Stimulated activated CD4-positive, alpha-beta T cell treated with anti-CD3 and anti-CD28 coated beads, Interleukin-2, amount 100 ng/mL, for 24 hours (primary cell): Measurements from ENCODE around the gene KCNH2.
"Not testable (repeated sequence)": the region's sequence is repeated elsewhere in the genome, so short reads cannot be mapped to it uniquely, and the experiment has no call there.

Experiments used
- DNase-seq, 2 donors: peaks; one replicate each; pipeline ENCODE4 v3.0.0-alpha.2; 2020

Gene KCNH2, protein sequence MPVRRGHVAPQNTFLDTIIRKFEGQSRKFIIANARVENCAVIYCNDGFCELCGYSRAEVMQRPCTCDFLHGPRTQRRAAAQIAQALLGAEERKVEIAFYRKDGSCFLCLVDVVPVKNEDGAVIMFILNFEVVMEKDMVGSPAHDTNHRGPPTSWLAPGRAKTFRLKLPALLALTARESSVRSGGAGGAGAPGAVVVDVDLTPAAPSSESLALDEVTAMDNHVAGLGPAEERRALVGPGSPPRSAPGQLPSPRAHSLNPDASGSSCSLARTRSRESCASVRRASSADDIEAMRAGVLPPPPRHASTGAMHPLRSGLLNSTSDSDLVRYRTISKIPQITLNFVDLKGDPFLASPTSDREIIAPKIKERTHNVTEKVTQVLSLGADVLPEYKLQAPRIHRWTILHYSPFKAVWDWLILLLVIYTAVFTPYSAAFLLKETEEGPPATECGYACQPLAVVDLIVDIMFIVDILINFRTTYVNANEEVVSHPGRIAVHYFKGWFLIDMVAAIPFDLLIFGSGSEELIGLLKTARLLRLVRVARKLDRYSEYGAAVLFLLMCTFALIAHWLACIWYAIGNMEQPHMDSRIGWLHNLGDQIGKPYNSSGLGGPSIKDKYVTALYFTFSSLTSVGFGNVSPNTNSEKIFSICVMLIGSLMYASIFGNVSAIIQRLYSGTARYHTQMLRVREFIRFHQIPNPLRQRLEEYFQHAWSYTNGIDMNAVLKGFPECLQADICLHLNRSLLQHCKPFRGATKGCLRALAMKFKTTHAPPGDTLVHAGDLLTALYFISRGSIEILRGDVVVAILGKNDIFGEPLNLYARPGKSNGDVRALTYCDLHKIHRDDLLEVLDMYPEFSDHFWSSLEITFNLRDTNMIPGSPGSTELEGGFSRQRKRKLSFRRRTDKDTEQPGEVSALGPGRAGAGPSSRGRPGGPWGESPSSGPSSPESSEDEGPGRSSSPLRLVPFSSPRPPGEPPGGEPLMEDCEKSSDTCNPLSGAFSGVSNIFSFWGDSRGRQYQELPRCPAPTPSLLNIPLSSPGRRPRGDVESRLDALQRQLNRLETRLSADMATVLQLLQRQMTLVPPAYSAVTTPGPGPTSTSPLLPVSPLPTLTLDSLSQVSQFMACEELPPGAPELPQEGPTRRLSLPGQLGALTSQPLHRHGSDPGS

DNA sequence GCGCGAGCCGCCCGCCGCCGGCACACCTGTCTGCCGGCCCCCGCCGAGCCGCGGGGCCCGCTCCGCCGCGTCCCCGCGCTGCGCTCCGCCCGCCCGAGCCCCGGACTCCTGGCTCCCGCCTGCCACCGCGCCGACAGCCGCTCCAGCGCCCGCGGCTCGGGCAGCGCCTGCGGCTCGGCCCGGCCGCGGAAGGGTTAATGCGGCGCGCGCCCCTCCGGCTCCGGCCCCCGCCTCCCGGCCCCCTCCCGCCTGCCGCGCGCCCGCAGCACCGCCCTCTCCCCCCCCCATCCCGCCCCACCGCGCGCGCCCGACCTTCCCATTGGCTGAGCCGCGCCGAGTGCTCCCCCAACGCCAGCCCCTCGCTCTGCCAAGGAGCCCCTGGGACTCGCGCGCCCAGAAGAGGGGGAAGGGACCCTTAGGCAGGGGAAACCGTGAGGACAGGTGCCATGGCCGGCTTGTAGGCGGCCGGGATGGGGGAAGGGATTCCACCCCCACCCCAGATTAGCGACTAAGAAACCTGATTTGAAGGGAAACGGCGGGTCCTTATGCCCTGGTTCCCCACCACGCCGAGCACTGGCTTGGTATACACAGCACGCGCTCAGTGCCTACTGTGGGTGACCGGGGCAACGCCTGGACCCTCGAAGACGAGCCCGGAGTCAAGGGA, at the start of gene KCNH2:
Gene KCNH2, minus strand, starts transcription at position 196 of the 664 bp plus-strand sequence. CDS start 408 bp downstream, outside the sequence.
- DNase-seq = peak; percentile 42 to 47

DNA sequence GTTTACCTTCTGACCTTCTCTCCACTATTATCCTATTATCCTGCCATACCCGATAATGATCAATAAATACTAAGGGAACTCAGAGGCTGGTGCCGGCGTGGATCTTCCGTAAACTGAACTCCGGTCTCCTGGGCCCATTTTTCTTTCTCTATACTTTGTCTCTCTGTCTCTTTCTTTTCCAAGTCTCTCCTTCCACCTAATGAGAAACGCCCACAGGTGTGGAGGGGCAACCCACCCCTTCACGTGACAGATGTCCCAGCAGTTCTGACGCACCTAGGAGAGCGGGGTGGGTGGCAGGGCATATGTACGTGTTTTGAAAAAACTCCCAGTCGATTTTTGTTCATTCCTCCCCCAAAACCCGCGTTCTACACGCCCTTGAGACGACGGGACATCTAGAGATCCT, 49.6 kb upstream of the KCNH2 start:
- not testable (repeated sequence) for DNase-seq

DNA sequence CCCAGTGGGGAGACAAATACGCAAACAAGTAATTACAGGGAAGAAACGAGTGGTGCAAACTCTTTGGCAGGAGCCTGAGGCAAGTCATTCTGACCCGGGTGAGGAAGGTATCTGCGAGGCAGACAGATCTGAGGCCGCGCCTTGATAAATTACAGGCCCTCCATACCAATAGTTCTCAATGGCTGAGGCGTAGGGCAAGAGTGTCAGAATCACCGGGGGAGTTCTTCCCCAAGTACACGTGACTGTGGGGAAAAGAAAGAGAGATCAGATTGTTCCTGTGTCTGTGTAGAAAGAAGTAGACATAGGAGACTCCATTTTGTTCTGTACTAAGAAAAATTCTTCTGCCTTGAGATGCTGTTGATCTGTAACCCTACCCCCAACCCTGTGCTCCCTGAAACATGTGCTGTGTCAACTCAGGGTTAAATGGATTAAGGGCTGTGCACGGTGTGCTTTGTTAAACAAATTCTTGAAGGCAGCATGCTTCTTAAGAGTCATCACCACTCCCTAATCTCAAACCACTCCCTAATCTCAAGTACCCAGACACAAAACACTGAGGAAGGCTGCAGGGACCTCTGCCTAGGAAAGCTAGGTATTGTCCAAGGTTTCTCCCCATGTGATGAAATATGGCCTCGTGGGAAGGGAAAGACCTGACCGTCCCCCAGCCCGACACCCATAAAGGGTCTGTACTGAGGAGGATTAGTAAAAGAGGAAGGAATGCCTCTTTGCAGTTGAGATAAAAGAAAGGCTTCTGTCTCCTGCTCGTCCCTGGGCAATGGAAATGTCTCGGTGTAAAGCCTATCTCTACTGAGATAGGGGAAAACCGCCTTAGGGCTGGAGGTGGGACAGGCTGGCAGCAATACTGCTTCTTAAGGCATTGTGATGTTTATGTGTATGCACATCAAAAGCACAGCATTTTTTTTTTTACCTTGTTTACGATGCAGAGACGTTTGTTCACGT, 48.9 kb upstream of the KCNH2 start:
- DNase-seq = not testable (repeated sequence)

DNA sequence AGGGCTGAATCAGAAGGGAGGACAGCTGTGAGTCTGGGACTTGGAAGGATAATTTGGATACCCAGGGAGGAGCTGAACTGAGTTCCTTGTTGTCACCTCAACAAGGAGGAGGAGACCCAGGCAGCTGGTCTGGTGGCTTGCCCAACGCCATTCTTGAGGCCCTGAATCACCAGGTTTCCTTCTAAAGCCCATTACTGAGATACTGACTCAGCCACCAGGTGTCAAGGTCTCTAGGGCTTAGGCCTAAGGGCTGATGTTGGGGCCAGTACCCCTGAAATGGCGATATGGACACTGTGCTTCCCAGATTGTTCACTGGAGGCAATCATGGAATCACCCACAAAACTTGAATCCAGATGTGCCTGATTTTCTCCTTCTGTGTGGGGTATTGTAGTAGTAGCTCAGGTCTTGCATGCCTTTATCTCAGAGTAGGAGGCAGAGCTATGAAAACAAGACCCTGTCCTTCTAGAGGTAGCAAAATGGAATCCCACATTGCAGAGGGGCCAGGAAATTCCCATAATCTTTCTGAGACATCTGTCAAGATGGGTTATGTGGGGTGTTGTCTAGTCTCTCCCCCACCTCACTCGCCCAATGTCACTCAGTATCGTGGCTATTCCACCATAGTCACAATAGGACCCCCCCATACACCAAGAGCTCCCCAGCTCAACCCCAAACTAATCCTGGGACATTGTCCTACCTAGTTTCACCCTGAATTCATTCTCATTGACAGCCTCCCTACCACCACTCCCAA, 48.0 kb upstream of the KCNH2 start:
- DNase-seq = no peak

DNA sequence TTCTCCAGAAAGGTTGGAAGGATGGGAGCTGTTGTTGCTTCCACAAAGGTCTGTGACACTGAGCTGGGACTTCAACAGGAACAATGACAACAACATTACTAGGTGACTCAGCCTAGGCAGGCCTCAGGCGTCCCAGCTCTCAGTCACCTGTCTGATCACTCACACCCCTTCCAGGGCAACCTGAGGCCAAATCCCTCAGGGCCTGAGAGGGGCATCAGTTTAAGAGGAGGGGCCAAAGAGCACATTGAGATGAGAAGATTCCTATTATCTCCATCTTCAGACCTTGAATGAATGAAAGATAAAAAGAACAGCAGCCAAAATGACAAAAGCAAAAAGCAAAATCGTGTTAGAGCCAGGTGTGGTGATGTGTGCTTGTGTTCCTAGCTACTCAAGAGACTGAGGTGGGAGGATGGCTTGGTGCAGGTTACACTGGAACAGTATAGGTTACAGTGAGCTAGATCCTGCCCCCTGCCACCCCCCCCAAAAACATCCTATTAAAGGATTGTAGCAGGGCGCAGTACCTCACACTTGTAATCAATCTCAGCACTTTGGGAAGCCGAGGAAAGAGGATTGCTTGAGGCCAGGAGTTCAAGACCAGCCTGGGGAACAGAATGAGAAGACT, 46.4 kb upstream of the KCNH2 start, which contains the start of gene ATG9B:
Gene ATG9B, minus strand, starts transcription at position 60 of the 622 bp plus-strand sequence. CDS start 71 bp downstream, outside the sequence.
- no peak for DNase-seq

DNA sequence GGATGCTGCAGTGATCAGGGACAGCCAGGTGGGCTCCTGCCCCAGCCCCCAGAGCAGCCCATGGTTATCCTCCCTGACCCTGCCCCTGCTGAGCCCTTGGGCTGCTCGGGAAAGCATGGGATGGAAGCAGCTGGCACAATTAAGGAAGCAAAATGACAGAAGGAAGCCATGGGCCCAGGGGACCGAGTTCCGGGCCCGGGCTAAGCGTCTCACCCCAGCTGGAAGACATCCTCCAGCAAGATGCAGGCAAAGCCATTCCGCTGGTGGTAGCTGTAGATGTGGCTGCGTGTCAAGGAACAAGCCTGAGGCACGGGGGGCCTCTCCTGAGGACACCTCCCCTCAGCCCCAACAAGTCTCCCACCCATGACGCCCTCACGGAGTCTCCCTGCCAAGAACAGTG, 45.1 kb upstream of the KCNH2 start:
- DNase-seq = no peak

DNA sequence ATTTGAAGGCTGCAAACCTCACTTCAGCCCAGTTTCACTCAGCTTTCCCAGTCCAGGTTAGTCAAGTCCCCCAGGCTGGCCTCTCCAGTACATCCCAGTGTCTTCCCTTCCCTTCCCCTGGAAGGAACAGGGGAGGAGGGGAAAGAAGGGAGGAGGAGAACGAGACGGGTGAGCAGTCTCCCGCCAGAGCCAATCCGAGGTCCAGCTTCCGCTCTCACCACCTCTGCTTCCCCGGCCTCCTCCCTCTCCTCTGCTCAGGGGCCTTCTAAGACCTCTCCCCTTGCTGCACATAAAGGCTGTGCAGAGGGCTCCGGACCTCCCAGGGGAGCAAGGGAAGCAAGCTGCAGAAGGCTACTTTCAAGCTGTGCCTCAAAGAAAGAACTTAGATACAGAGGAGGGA, 42.1 kb upstream of the KCNH2 start:
- DNase-seq = no peak

DNA sequence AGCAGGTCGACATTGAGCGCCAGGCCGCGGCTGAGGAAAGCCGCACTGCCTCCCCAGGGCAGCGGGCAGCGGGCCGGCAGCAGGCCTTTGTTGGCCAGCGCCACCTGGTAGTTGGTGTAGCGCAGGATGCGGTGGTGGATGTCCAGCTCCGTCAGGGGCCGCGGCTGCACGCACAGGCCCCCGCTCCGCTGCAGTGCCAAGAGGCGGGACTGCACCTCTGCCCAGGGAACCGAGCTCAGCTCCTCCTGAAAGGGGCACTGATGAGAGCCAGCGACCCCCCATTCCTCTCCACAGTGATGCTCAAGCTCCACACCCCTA, 41.0 kb upstream of the KCNH2 start:
- no peak for DNase-seq

DNA sequence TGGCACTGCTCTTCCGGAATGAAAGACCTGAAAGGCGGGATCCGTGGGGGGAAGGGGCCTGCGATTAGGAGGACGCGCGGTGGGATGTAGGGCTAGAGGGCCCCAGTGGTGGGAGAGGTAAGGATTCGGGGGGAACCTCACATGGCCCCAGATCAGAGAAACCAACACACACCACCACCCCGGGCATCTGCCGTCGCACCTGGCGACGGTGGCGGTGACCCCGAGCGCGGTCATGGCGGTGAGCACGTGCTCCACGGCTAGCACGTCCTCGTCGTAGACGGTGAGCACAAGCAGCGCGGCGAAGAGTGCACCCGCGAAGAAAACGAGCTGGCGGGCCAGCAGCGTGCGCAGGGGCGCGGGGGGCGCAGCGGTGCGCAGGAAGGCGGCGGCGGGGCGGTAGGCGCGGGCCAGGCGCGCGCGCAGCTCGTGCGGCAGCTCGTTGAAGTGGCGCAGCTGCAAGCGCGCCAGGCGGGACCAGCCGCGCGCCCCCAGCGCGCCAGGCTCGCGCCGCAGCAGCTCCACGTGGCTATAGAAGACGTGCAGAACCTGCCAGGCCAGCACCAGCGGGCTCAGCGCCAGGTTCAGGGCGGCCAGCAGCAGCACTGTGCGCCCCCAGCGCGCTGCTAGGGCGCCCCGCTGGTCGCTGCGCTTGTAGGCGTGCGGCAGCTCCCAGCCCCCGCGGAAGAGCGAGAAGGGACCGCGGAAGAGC, 40.5 kb upstream of the KCNH2 start:
- peak in 1 of 2 donors; percentile 47 for DNase-seq

DNA sequence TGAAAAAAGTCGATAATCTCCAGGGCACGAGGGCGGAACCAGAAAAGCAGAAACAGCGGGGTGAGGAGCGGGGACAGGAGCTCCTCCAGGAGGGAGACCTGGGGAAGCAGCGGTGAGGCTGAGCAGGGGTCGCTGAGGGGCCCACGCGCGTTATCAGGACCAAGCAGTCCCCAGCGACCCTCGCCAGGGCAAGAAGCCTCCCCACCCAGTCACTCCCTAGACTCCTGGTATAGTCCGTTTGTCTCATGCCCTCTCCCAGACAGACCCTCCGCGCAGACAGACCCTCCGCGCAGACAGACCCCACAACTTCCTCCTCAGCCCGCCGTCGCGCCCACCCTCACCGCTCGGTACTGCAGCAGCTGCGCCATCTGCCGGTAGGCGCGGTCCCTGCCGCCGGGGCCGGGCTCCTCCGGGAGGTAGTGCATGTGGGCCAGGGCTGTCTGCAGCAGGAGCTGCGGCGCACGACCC, 39.9 kb upstream of the KCNH2 start:
- DNase-seq = peak; percentile 86 to 89

DNA sequence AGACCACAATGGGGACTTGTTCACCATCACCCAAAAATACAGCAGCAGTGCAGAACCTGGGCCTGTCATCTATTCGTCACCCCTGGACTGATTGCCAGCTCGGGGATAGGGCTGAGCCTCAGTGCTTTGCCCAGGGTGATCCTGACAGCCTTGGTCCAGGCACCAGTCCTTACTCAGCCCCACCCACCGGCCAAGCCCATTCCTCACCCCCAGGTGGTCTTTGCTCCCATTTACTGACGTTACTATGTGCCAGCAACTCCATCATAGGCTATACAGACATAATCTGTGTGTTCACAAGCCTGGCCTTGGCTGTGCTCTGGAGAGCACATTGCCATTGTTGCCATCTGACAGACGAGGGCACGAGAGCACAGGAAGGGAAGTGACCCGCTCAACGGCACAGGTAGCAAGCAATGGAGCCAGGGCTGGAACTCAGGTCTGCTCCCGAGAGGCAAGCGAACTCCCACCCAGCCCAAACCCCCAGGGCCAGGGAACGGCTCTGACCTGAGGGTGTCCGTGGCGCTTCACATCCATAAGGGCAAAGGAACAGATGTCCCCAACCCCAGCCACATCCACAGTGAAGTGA, 39.3 kb upstream of the KCNH2 start:
- DNase-seq = no peak

DNA sequence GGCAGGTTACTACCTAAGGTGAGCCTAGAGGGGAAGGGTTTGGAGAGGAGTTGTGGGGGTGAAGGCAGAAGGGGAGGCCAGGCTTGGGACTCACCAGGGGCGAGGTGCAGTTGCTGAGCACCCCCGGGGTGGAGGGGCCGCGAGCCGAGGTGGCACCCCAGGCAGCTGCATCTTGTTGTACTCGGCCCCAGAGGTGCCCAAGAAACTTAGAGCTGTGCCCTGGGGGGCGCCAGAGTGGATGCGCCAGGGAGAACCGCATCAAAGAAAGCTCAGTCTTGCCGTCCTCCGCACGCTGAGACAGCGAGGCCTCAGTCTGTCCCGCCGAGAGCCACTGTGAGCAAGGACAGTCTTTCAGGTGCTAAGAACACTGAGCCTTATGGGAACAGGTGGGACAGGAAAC, 38.8 kb upstream of the KCNH2 start:
- DNase-seq = no peak

DNA sequence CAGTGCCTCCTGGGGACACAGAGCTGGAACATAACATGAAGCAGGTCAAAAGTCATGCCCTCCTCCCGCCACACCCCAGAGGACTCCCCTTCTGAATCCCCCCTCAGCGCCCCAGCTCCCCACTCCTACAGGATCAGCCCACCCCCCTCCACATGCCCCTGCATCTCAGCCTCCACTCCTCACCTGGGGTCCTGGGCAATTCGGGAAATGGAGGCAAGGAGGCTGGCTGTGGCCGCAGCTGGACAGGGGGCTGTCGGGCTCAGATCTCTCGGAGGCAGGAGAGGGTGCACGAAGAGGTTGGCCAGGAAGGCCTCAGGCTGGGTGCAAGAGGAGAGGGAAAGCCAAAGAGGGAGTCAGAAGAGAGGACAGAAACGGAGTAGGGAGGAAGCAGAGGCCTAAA, 38.4 kb upstream of the KCNH2 start:
- no peak for DNase-seq

DNA sequence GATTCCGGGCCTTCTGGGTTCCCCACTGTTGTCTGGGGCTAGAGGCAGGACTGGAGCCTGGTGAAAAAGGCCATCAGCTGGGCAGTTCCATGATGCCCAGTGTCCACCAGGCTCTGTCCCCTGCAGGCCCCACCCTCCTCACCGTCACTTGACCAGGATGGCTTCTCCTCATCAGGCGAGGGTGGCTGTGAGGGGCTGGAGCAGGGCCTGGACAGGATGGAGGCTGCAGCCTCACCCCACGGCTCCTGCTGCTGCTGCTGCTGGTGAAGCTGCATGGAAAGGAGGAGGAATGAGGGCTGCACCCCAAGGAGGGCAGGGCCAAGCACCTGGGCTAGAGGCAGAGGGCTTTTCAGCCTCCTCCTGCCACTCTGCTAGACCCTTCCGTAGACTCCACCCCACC, 37.8 kb upstream of the KCNH2 start:
- no peak for DNase-seq

DNA sequence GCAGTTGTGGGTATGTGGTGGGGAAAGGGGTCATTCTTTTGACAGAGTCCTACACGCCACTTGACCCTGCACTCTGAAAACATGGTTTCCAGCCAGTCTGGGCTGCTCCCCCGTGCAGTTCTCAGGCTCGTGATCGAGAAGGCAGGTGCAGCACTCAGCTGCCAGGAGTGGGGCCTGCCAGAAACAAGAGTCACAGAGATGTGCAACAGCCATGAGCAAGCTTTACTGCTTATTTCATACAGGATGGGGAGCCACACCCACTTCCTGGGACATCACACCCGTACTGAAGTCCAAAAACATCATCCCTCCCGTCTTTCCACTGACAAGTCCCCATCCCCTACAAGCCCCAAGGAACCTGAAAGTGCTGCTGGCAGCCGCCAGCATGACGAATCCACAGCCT, 36.8 kb upstream of the KCNH2 start:
- no peak for DNase-seq

DNA sequence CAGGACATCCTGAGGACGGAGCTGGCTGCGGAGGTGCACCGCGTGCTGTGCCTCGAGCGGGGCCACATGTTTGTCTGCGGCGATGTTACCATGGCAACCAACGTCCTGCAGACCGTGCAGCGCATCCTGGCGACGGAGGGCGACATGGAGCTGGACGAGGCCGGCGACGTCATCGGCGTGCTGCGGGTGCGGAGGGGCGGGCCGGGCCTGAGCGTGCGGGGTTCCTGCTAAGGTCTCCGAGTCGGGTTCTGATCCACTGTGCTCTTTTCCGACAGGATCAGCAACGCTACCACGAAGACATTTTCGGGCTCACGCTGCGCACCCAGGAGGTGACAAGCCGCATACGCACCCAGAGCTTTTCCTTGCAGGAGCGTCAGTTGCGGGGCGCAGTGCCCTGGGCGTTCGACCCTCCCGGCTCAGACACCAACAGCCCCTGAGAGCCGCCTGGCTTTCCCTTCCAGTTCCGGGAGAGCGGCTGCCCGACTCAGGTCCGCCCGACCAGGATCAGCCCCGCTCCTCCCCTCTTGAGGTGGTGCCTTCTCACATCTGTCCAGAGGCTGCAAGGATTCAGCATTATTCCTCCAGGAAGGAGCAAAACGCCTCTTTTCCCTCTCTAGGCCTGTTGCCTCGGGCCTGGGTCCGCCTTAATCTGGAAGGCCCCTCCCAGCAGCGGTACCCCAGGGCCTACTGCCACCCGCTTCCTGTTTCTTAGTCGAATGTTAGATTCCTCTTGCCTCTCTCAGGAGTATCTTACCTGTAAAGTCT, 35.8 kb upstream of the KCNH2 start:
- DNase-seq = peak; percentile 83 to 87

DNA sequence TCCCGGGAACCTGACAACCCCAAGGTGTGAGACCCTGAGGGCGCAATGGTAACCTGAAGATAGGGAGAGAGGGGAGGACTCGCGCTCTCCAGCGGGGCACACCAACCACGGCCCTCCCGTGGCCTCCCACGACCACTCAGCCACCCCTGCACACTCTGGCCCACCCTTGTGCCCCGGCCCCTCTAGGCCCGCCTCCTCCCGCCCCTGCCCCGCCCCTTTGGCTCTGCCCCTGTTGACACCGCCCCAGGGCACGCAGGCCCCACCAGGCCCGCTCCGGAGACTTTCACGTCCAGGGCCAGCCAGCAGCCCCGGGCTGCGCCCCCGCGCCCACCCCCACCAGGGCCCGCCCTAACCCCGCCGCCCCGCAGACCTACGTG, 35.2 kb upstream of the KCNH2 start:
- no peak for DNase-seq

DNA sequence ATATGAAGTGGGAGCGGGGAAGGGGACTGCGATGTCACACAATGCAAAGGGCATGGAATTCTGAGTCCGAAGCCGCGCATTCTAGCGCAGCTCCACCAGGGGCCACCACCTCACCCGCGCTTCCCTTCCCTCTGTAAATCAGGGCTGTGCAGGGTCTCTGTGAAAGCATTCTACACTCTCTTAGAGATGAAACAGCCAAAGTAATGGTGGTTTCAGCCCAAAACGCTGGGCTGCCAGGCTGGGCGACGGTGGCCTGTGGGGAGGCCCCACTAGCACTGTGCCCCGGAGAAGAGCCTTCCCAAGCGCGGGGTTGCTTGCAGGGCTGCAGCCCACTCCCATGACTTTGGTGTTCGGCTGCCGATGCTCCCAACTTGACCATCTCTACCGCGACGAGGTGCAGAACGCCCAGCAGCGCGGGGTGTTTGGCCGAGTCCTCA, 34.8 kb upstream of the KCNH2 start:
- DNase-seq = no peak
